ENCODE data around the gene EEF2K.
"Not testable (repeated sequence)": the region's sequence is repeated elsewhere in the genome, so short reads cannot be mapped to it uniquely, and the experiment has no call there.

The EEF2K gene

GRCh38 chr16:22296225-22297113 is 90.4 kb downstream of the EEF2K start:
- WGBS (ENCODE audit: insufficient coverage, insufficient read length): no CpG with 5 or more reads among the region's 17 CpGs
- DNase-seq (ENCODE audit: low read depth, low spot score): no peak
- no peak overlapping the region for H3K27ac ChIP-seq (ENCODE audit: low read length)

GRCh38 chr16:22297114-22297870 is 91.2 kb downstream of the EEF2K start, which contains the start of gene POLR3E:
Gene POLR3E, plus strand, starts transcription at chr16:22297409. Its CDS starts 5,560 bp downstream, at chr16:22302969.
- Histone ChIP-seq H3K27me3 (ENCODE audit: control insufficient read depth, insufficient read depth, low read length) (no peaks in the 10 kb centered on the region), H3K36me3 (ENCODE audit: control insufficient read depth, insufficient read depth, low read length) (0 out of 2 replicates have a peak, but pooled peaks cover 3% of the 10 kb centered on the region), H3K9me3 (ENCODE audit: control insufficient read depth, insufficient read depth, low read length) (no peaks in the 10 kb centered on the region), H3K27ac (ENCODE audit: low read length) (no peak within 1 kb of the TSS), H3K4me1 (ENCODE audit: control insufficient read depth, insufficient read depth, low read length) (no peaks in the 10 kb centered on the region), H3K4me3 (ENCODE audit: low read length) (peak within 1 kb of the TSS; percentile 73)
- DNase-seq (ENCODE audit: low read depth, low spot score): peak; percentile 88
- no CpG with 5 or more reads among the region's 76 CpGs for WGBS (ENCODE audit: insufficient coverage, insufficient read length)

More at GRCh38 chr16:22296225-22297113, 90.4 kb downstream of the EEF2K start:
- H3K9me3 ChIP-seq (ENCODE audit: control insufficient read depth, insufficient read depth, low read length): no peaks in the 10 kb centered on the region
- H3K36me3 ChIP-seq (ENCODE audit: control insufficient read depth, insufficient read depth, low read length): 0 out of 2 replicates have a peak, but pooled peaks cover 3% of the 10 kb centered on the region
- H3K4me3 ChIP-seq (ENCODE audit: low read length): peak overlapping the region; percentile 67; the same call in 1 of the 2 replicates
- H3K4me1 ChIP-seq (ENCODE audit: control insufficient read depth, insufficient read depth, low read length): no peaks in the 10 kb centered on the region
- H3K27me3 ChIP-seq (ENCODE audit: control insufficient read depth, insufficient read depth, low read length): no peaks in the 10 kb centered on the region

GRCh38 chr16:22297871-22298733 is 92.0 kb downstream of the EEF2K start:
- Histone ChIP-seq H3K27ac (ENCODE audit: low read length) (no peak overlapping the region), H3K4me1 (ENCODE audit: control insufficient read depth, insufficient read depth, low read length) (no peaks in the 10 kb centered on the region), H3K36me3 (ENCODE audit: control insufficient read depth, insufficient read depth, low read length) (peaks cover 7% of the 10 kb centered on the region; the same call in 1 of the 2 replicates), H3K9me3 (ENCODE audit: control insufficient read depth, insufficient read depth, low read length) (no peaks in the 10 kb centered on the region), H3K4me3 (ENCODE audit: low read length) (peak overlapping the region; percentile 73), H3K27me3 (ENCODE audit: control insufficient read depth, insufficient read depth, low read length) (no peaks in the 10 kb centered on the region)
- no CpG with 5 or more reads among the region's 39 CpGs for WGBS (ENCODE audit: insufficient coverage, insufficient read length)
- DNase-seq (ENCODE audit: low read depth, low spot score): no peak

DNA sequence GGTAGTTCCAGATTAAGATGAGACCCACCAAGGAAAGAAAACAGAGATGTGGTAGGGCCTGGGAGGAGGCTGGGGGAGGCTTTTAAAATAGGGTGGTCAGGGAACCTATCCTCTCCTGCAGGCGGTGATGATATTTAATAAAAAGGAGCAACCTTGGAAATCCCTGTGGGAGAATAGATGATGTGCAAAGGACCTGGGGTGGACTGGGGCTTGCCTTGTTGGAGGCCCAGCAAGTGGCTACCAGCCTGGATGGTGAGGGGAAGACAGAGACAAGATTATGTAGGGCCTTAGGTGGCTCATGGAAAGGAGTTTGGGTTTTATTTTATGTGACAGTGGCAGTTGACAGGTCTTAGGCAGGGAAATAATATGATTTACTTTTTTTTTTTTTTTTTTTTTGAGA is 93.0 kb downstream of the EEF2K start:
- H3K9me3 ChIP-seq (ENCODE audit: control insufficient read depth, insufficient read depth, low read length): no peaks in the 10 kb centered on the region
- peaks cover 7% of the 10 kb centered on the region; the same call in 1 of the 2 replicates for H3K36me3 ChIP-seq (ENCODE audit: control insufficient read depth, insufficient read depth, low read length)
- DNase-seq (ENCODE audit: low read depth, low spot score): no peak
- H3K4me3 ChIP-seq (ENCODE audit: low read length): no peak overlapping the region
- no peak overlapping the region for H3K27ac ChIP-seq (ENCODE audit: low read length)
- no peaks in the 10 kb centered on the region for H3K4me1 ChIP-seq (ENCODE audit: control insufficient read depth, insufficient read depth, low read length)
- H3K27me3 ChIP-seq (ENCODE audit: control insufficient read depth, insufficient read depth, low read length): no peaks in the 10 kb centered on the region
- no CpG with 5 or more reads among the region's 1 CpG for WGBS (ENCODE audit: insufficient coverage, insufficient read length)

DNA sequence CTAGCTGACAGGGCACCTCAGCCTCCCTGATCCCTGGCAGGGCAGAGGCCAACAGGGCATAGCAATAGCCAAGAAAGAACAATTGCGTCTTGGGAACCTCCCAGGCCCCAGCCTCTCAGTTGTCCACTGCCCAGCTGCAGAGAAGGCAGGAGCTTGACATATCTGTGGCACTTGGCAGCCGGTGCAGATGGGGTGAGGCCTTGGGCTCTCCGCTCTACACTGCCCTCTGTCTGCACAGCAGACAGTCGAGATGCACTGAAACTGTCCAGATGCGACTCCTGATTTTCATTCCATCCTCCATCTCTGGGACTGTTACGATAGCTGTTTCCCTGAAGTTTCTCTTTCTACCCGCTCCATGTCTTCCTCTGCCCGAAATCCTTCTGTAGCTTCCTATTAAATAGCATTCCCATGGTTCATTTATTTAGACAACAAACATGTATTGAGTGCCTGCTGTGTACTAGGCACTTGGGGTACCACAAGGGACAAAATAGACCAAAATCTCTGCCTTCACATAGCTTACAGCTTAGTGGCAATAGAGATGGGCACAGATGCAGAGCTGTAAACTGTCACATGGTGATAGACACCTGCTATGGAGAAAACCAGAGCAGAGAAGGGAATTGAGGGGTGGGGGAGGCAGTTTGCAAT is 94.5 kb downstream of the EEF2K start:
- WGBS (ENCODE audit: insufficient coverage, insufficient read length): no CpG with 5 or more reads among the region's 8 CpGs
- Histone ChIP-seq H3K9me3 (ENCODE audit: control insufficient read depth, insufficient read depth, low read length) (no peaks in the 10 kb centered on the region), H3K4me3 (ENCODE audit: low read length) (no peak overlapping the region), H3K27ac (ENCODE audit: low read length) (no peak overlapping the region), H3K4me1 (ENCODE audit: control insufficient read depth, insufficient read depth, low read length) (no peaks in the 10 kb centered on the region), H3K27me3 (ENCODE audit: control insufficient read depth, insufficient read depth, low read length) (no peaks in the 10 kb centered on the region), H3K36me3 (ENCODE audit: control insufficient read depth, insufficient read depth, low read length) (peaks cover 21% of the 10 kb centered on the region)
- no peak for DNase-seq (ENCODE audit: low read depth, low spot score)

GRCh38 chr16:22301423-22301822 is 95.3 kb downstream of the EEF2K start:
- H3K36me3 ChIP-seq (ENCODE audit: control insufficient read depth, insufficient read depth, low read length): peaks cover 24% of the 10 kb centered on the region
- not testable (repeated sequence) for H3K4me3 ChIP-seq (ENCODE audit: low read length); H3K4me1 ChIP-seq (ENCODE audit: control insufficient read depth, insufficient read depth, low read length); H3K27me3 ChIP-seq (ENCODE audit: control insufficient read depth, insufficient read depth, low read length); H3K27ac ChIP-seq (ENCODE audit: low read length); DNase-seq (ENCODE audit: low read depth, low spot score); H3K9me3 ChIP-seq (ENCODE audit: control insufficient read depth, insufficient read depth, low read length)
- WGBS (ENCODE audit: insufficient coverage, insufficient read length): no CpG with 5 or more reads among the region's 7 CpGs

GRCh38 chr16:22302776-22303363 is 96.8 kb downstream of the EEF2K start:
- WGBS (ENCODE audit: insufficient coverage, insufficient read length): no CpG with 5 or more reads among the region's 12 CpGs
- Histone ChIP-seq H3K27ac (ENCODE audit: low read length) (no peak overlapping the region), H3K4me3 (ENCODE audit: low read length) (no peak overlapping the region), H3K9me3 (ENCODE audit: control insufficient read depth, insufficient read depth, low read length) (no peaks in the 10 kb centered on the region), H3K27me3 (ENCODE audit: control insufficient read depth, insufficient read depth, low read length) (no peaks in the 10 kb centered on the region), H3K36me3 (ENCODE audit: control insufficient read depth, insufficient read depth, low read length) (peaks cover 34% of the 10 kb centered on the region), H3K4me1 (ENCODE audit: control insufficient read depth, insufficient read depth, low read length) (no peaks in the 10 kb centered on the region)
- no peak for DNase-seq (ENCODE audit: low read depth, low spot score)

DNA sequence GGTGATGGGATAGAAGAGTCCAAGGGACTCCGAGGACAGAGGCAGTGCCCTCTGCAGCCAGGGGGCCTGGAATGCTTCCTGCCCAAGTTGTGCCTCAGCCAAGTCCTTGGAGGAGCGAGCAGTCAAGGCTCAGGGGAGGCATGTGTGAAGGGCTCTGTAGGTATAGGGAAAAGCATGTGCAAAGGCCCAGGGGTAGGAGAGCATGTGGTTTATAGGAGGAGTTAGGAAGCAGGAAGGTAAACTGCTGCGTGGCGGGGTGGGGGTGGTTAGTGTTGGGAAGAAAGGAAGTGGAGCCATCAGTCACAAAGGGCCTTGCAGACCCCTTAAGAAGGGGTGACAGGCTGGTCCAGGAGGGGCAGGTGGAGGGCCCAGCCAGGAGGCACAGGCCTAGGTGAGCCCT is 98.3 kb downstream of the EEF2K start:
- peaks cover 44% of the 10 kb centered on the region for H3K36me3 ChIP-seq (ENCODE audit: control insufficient read depth, insufficient read depth, low read length)
- no peaks in the 10 kb centered on the region for H3K27me3 ChIP-seq (ENCODE audit: control insufficient read depth, insufficient read depth, low read length)
- no peaks in the 10 kb centered on the region for H3K9me3 ChIP-seq (ENCODE audit: control insufficient read depth, insufficient read depth, low read length)
- no CpG with 5 or more reads among the region's 4 CpGs for WGBS (ENCODE audit: insufficient coverage, insufficient read length)
- H3K27ac ChIP-seq (ENCODE audit: low read length): no peak overlapping the region
- H3K4me3 ChIP-seq (ENCODE audit: low read length): no peak overlapping the region
- no peak for DNase-seq (ENCODE audit: low read depth, low spot score)
- no peaks in the 10 kb centered on the region for H3K4me1 ChIP-seq (ENCODE audit: control insufficient read depth, insufficient read depth, low read length)

DNA sequence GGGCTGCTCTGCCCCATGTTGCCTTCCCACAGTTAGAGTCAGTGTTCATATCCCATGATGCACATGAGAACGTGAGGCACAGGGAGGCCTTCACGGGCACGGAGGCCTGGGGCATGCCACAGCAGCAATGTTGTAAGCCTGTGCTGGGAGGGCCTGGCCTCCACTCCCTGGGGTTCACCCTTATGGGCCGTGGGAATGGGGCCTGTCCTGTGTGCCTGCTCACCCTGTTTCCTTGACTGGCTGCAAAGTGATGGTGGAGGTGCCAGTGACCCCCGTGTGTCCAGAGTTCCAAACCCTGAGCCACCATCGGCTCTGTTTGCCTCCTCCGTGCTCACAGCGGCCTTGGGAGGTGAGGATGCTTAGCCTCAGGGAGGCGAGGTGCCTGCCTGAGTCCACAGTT is 100.7 kb downstream of the EEF2K start:
- no peaks in the 10 kb centered on the region for H3K4me1 ChIP-seq (ENCODE audit: control insufficient read depth, insufficient read depth, low read length)
- WGBS (ENCODE audit: insufficient coverage, insufficient read length): no CpG with 5 or more reads among the region's 9 CpGs
- peaks cover 50% of the 10 kb centered on the region for H3K36me3 ChIP-seq (ENCODE audit: control insufficient read depth, insufficient read depth, low read length)

More for the DNA sequence above, 100.7 kb downstream of the EEF2K start:
- Histone ChIP-seq H3K4me3 (ENCODE audit: low read length) (no peak overlapping the region), H3K27me3 (ENCODE audit: control insufficient read depth, insufficient read depth, low read length) (no peaks in the 10 kb centered on the region), H3K9me3 (ENCODE audit: control insufficient read depth, insufficient read depth, low read length) (no peaks in the 10 kb centered on the region), H3K27ac (ENCODE audit: low read length) (no peak overlapping the region)
- no peak for DNase-seq (ENCODE audit: low read depth, low spot score)

Data from iPS DF 6.9 (cell line).